NB4 (cell line): Measurements from ENCODE around the gene TTLL5.

Source experiments
- CTCF ChIP-seq: IDR thresholded peaks from one replicate; pipeline ENCODE4 v1.5.1; 2012; ENCODE audit warnings: low read depth, low read length
- MAX ChIP-seq: IDR thresholded peaks from 2 replicates; pipeline ENCODE4 v1.6.1; 2011; ENCODE audit warnings: low read depth, low read length

GRCh38 chr14:75996488-75996887 lies 335.4 kb downstream of the TTLL5 start:
- no peak for TF ChIP-seq CTCF
- no peak for TF ChIP-seq MAX
